Natural killer cell (primary cell): Measurements from ENCODE around the gene PPP1R18. TPM values are rescaled to one million over a fixed set of nuclear protein-coding genes. Genes with fewer than 3 reads are reported as not detected.
A peak's percentile ranks its signal among the peaks of the same experiment; 100 is the strongest.
"Not testable (repeated sequence)": the region's sequence is repeated elsewhere in the genome, so short reads cannot be mapped to it uniquely, and the experiment has no call there.

Source experiments
- ATAC-seq, 3 donors: fragments of 150-1000 bp in 2 of 3; fragments of 200-7000 bp in 1 of 3; cut with Tn5 transposase; 1 replicate in 1 of 3; 2 replicates in 2 of 3; pipeline ENCODE4 v1.10.0; 2021; ENCODE audit warnings: mild to moderate bottlenecking in 2 of 3, moderate library complexity in 2 of 3
- DNase-seq, 2 donors: peaks; one replicate each; pipeline versions ENCODE4 v3.0.0 to v3.0.0-alpha.2; 2013 to 2021; ENCODE audit warnings: mixed read lengths in 1 of 2
- H3K27ac ChIP-seq: one replicate; pipeline ENCODE4 v1.5.1; 2013; ENCODE audit warnings: mild to moderate bottlenecking, low read length
- H3K27me3 ChIP-seq: one replicate; pipeline ENCODE4 v1.6.1; 2013; ENCODE audit warnings: low read length; ENCODE audit not compliant: control insufficient read depth, insufficient read depth
- H3K36me3 ChIP-seq: one replicate; pipeline ENCODE4 v1.6.1; 2013; ENCODE audit warnings: low read length; ENCODE audit not compliant: control insufficient read depth, insufficient read depth
- H3K4me1 ChIP-seq: one replicate; pipeline ENCODE4 v1.6.1; 2013; ENCODE audit warnings: low read length; ENCODE audit not compliant: control insufficient read depth, insufficient read depth
- H3K4me3 ChIP-seq: one replicate; pipeline ENCODE4 v1.5.1; 2013; ENCODE audit warnings: low read length
- H3K9me3 ChIP-seq: one replicate; pipeline ENCODE4 v1.6.1; 2013; ENCODE audit warnings: low read length; ENCODE audit not compliant: control insufficient read depth, insufficient read depth
- H3K27ac Mint-ChIP-seq, 2 donors: one replicate each; pipeline ENCODE4 v1.8.0; 2022; ENCODE audit warnings: mild to moderate bottlenecking in 2 of 2, mixed read lengths in 2 of 2, moderate library complexity in 1 of 2
- H3K27me3 Mint-ChIP-seq, 2 donors: one replicate each; pipeline ENCODE4 v1.8.0; 2022; ENCODE audit warnings: low read depth in 2 of 2, mixed read lengths in 2 of 2
- H3K36me3 Mint-ChIP-seq: one replicate; pipeline ENCODE4 v1.8.0; 2022; ENCODE audit warnings: mixed read lengths
- H3K4me1 Mint-ChIP-seq, 2 donors: one replicate each; pipeline ENCODE4 v1.8.0; 2022; ENCODE audit warnings: mixed read lengths in 2 of 2
- H3K4me3 Mint-ChIP-seq: one replicate; pipeline ENCODE4 v1.8.0; 2022; ENCODE audit warnings: mild to moderate bottlenecking, moderate library complexity, mixed read lengths
- H3K9me3 Mint-ChIP-seq, 2 donors: one replicate each; pipeline ENCODE4 v1.8.0; 2022; ENCODE audit warnings: mixed read lengths in 2 of 2
- WGBS: methylation state at CpG from one replicate; pipeline ENCODE4 v1.1.7; 2013; ENCODE audit warnings: missing lambda C conversion rate; ENCODE audit not compliant: insufficient coverage; 5-methylcytosine and 5-hydroxymethylcytosine counted together
- intact Hi-C: fragments of 100-400 bp; cut with micrococcal nuclease; formaldehyde crosslinking; loops from one replicate; pipeline ENCODE4 v1.14.2; 2022
- total RNA-seq, 4 donors: library from RNA; stranded (reverse); fragments of 120-200 nt in 1 of 4; gene quantifications; one replicate each; pipeline versions ENCODE4 v1.2.3 to v1.2.4, GENCODE V29; 2013 to 2022
- TF ChIP-seq, protein P1 (sequence below): fragments of 200-600 bp; IDR thresholded peaks from one replicate; pipeline ENCODE4 v1.8.0; 2022; ENCODE audit warnings: antibody characterized with exemption

Gene PPP1R18
- total RNA-seq, 3 donors from 2014 or later (not counting 1 experiment from before 2014, with no cell fraction given) = 183 to 260 (median 219) TPM

DNA sequence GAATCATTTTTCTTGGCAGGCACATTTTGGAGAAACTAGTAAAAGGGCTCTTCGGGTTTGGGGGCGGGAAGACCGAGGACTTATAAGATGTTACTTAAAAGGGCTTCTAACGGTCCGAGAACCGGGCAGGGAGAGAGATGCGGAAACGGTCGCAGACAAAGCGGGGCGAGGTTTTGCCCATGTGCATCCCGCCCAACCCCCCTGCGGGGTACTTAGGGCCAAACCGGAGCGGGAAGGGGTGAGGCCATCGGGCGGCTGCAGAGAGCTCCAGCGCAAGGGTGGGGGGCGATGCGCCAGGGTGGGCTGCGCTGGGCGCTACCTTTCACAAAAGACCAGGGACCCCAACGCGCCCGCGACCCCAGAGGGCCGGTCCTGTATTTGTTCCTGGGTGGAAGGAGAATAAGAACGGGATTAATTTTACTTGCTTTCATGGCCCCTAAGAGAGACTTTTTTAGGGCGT is 34.3 kb upstream of the PPP1R18 start:
- Histone ChIP-seq H3K4me1 (peaks cover 43% of the 10 kb centered on the region), H3K27ac (peak overlapping the region; percentile 93), H3K4me3 (peak overlapping the region; percentile 93), H3K36me3 (peaks cover 35% of the 10 kb centered on the region), H3K27me3 (no peaks in the 10 kb centered on the region), H3K9me3 (no peaks in the 10 kb centered on the region)
- ATAC-seq (no peak), DNase-seq (peak; percentile 59 to 73)
- Mint-ChIP-seq H3K4me3 (peak overlapping the region; percentile 92), H3K27me3 (no peaks in the 10 kb centered on the region), H3K27ac (peak overlapping the region; percentile 96 to 100), H3K36me3 (peaks cover 14% of the 10 kb centered on the region), H3K9me3 (no peaks in the 10 kb centered on the region), H3K4me1 (peaks cover 70 to 73% of the 10 kb centered on the region in 2 donors)
- TF ChIP-seq, protein P1, sequence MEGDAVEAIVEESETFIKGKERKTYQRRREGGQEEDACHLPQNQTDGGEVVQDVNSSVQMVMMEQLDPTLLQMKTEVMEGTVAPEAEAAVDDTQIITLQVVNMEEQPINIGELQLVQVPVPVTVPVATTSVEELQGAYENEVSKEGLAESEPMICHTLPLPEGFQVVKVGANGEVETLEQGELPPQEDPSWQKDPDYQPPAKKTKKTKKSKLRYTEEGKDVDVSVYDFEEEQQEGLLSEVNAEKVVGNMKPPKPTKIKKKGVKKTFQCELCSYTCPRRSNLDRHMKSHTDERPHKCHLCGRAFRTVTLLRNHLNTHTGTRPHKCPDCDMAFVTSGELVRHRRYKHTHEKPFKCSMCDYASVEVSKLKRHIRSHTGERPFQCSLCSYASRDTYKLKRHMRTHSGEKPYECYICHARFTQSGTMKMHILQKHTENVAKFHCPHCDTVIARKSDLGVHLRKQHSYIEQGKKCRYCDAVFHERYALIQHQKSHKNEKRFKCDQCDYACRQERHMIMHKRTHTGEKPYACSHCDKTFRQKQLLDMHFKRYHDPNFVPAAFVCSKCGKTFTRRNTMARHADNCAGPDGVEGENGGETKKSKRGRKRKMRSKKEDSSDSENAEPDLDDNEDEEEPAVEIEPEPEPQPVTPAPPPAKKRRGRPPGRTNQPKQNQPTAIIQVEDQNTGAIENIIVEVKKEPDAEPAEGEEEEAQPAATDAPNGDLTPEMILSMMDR = no peak
- WGBS = 0% methylated on average over 29 of the region's 29 CpGs
- intact Hi-C loops = loop anchor here (1.0 to 2.0 kb wide), 3 partner anchors 74 to 232 kb away; partner anchors contain the start of genes C6orf136, HLA-E, MRPS18B and PPP1R10

DNA sequence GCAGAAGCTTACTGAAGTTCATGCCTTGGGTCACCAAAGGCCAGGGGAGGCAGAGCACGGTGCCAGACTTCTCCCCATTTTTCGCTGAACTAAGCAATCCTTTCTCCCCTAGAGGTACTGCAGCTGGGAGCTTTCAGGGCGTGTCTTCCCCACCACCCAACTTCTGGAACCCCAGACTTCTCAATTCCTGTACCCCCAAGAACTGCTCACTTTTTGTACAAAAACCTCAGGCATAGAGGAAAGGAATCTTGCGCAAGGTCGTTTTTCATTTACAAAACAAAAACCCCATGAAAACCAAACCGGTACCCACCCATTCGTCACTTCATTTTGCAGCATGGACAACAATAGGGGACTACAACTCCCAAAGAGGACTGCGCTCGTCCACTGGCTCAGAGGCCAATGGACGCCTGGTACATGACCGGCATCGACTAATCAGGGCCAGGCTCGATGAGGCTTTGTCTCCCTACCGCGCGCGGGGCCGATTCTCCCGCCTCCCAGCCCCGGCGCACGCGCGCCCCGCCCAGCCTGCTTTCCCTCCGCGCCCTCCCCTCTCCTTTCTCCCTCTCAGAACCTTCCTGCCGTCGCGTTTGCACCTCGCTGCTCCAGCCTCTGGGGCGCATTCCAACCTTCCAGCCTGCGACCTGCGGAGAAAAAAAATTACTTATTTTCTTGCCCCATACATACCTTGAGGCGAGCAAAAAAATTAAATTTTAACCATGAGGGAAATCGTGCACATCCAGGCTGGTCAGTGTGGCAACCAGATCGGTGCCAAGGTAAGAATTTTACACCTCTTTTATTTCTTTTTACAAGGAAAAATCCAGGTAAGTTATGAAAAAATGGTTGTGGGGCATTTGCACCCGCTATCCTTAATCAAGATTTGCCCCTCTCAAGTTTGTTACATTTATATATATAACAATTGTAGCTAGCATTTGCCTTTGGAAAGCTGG is 33.6 kb upstream of the PPP1R18 start, which contains the start of gene TUBB:
TSS of gene TUBB (plus strand) at position 562 of the 947 bp plus-strand sequence. CDS start at position 717, 155 bp downstream.
- peaks cover 43% of the 10 kb centered on the region for H3K4me1 ChIP-seq

DNA sequence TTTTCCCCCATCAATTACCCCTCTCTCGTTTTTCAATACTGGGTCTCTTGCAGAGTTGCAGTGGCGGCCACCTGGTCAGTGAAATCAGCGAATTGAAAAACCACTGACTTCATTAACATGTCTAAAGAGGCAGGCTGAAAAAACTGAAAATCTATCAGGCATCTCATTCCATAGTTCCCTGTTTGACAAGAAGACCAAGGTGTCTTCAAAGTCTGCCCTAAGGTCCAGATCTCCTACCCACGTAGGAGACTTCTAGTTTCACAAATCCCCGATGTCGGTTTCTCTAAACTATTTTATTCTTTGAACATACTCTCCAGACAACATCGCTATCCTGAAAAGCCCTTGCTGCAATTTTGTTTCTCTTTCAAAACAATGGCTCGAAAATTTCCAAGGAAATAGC is 32.9 kb upstream of the PPP1R18 start:
- H3K27me3 ChIP-seq = no peaks in the 10 kb centered on the region
- H3K9me3 ChIP-seq = no peaks in the 10 kb centered on the region
- no peak for DNase-seq
- peak overlapping the region; percentile 96 to 100 for H3K27ac Mint-ChIP-seq
- peak overlapping the region; percentile 93 for H3K4me3 ChIP-seq
- no peak for ATAC-seq
- peaks cover 43% of the 10 kb centered on the region for H3K4me1 ChIP-seq
- H3K9me3 Mint-ChIP-seq = no peaks in the 10 kb centered on the region
- TF ChIP-seq, protein P1 = no peak
- H3K4me3 Mint-ChIP-seq = peak overlapping the region; percentile 92
- H3K36me3 Mint-ChIP-seq = peaks cover 3% of the 10 kb centered on the region
- peaks cover 23% of the 10 kb centered on the region for H3K36me3 ChIP-seq
- peak overlapping the region; percentile 52 for H3K27ac ChIP-seq
- no peaks in the 10 kb centered on the region for H3K27me3 Mint-ChIP-seq
- peaks cover 65 to 70% of the 10 kb centered on the region in 2 donors for H3K4me1 Mint-ChIP-seq
- 28% methylated on average over 7 of the region's 8 CpGs for WGBS
- intact Hi-C loops = loop anchor here (5.0 kb wide), 1 partner anchor 948 kb away; the partner anchor contains the start of genes CSNK2B and LY6G5B

More for the DNA sequence above, 33.6 kb upstream of the PPP1R18 start, which contains the start of gene TUBB:
- ATAC-seq = peak; percentile 58 to 75 (median 63)
- H3K4me3 ChIP-seq = peak within 1 kb of the TSS; percentile 93
- WGBS = under 1% methylated on average over 35 of the region's 38 CpGs
- intact Hi-C loops = loop anchor here (1.0 to 5.0 kb wide), 4 partner anchors 73 to 947 kb away; partner anchors contain the start of genes C6orf136, CSNK2B, HLA-E and LY6G5B
- H3K9me3 ChIP-seq = no peaks in the 10 kb centered on the region
- Mint-ChIP-seq H3K4me3 (peak within 1 kb of the TSS; percentile 92), H3K9me3 (no peaks in the 10 kb centered on the region), H3K36me3 (peaks cover 10% of the 10 kb centered on the region), H3K4me1 (peaks cover 72 to 74% of the 10 kb centered on the region in 2 donors), H3K27me3 (no peaks in the 10 kb centered on the region), H3K27ac (peak within 1 kb of the TSS; percentile 96 to 100)
- H3K36me3 ChIP-seq = peaks cover 29% of the 10 kb centered on the region
- no peaks in the 10 kb centered on the region for H3K27me3 ChIP-seq
- peak; percentile 92 to 98 for DNase-seq
- H3K27ac ChIP-seq = peak within 1 kb of the TSS; percentile 93
- TF ChIP-seq, protein P1 = no peak

DNA sequence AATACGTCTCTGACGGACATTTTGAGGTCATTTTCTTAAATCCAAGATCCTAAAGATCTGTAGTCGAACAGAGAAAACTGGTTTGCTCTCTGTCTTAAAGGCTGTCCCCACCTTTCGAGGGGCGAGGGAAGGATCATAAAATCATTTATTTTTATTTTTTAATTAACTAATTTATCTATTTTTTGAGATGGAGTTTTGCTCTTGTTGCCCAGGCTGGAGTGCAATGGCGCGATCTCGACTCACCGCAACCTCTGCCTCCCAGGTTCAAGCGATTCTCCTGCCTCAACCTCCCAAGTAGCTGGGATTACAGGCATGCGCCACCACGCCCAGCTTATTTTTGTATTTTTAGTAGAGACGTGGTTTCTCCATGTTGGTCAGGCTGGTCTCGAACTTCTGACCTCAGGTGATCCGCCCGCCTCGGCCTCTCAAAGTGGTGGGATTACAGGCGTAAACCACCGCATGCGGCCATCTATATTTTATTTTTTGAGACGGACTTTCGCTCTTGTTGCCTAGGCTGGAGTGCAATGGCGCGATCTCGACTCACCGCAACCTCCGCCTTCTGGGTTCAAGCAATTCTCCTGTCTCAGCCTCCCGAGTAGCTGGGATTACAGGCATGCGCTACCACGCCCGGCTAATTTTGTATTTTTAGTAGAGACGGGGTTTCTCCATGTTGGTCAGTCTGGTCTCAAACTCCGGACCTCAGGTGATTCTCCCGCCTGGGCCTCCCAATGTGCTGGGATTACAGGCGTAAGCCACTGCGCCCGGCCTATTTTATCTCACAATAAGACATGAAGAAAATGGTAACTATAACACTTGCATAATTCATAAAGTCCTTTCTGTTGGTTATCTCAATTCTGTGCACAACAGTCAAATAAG is 31.6 kb upstream of the PPP1R18 start:
- Histone ChIP-seq H3K4me1 (peaks cover 37% of the 10 kb centered on the region), H3K4me3 (peak overlapping the region; percentile 34), H3K27ac (peak overlapping the region; percentile 50), H3K36me3 (peaks cover 20% of the 10 kb centered on the region)
- H3K9me3 Mint-ChIP-seq, DNase-seq, H3K27me3 ChIP-seq, H3K36me3 Mint-ChIP-seq, H3K27me3 Mint-ChIP-seq, ATAC-seq, H3K9me3 ChIP-seq: not testable (repeated sequence)
- peak overlapping the region; percentile 97 to 100 for H3K27ac Mint-ChIP-seq
- peaks cover 60 to 62% of the 10 kb centered on the region in 2 donors for H3K4me1 Mint-ChIP-seq
- intact Hi-C loops = loop anchor here (1.0 to 5.0 kb wide), 4 partner anchors 31 to 949 kb away; partner anchors contain the start of genes CSNK2B, GNL1 and LY6G5B
- 81% methylated on average over 30 of the region's 37 CpGs for WGBS
- peak overlapping the region; percentile 98 for H3K4me3 Mint-ChIP-seq
